Astrocyte (in vitro differentiated cells and primary cell): Measurements from ENCODE around the gene PODXL.

Experiments
- EZH2 ChIP-seq: IDR thresholded peaks from 2 replicates; pipeline ENCODE4 v1.6.1; 2012; ENCODE audit warnings: mild to moderate bottlenecking, low read length, inconsistent platforms; ENCODE audit not compliant: insufficient read depth
- TF ChIP-seq, protein P1 (sequence below): IDR thresholded peaks from 2 replicates; pipeline ENCODE4 v1.5.1; 2011; ENCODE audit warnings: low read depth, mild to moderate bottlenecking, inconsistent platforms, low read length, moderate library complexity; ENCODE audit not compliant: insufficient read depth

DNA sequence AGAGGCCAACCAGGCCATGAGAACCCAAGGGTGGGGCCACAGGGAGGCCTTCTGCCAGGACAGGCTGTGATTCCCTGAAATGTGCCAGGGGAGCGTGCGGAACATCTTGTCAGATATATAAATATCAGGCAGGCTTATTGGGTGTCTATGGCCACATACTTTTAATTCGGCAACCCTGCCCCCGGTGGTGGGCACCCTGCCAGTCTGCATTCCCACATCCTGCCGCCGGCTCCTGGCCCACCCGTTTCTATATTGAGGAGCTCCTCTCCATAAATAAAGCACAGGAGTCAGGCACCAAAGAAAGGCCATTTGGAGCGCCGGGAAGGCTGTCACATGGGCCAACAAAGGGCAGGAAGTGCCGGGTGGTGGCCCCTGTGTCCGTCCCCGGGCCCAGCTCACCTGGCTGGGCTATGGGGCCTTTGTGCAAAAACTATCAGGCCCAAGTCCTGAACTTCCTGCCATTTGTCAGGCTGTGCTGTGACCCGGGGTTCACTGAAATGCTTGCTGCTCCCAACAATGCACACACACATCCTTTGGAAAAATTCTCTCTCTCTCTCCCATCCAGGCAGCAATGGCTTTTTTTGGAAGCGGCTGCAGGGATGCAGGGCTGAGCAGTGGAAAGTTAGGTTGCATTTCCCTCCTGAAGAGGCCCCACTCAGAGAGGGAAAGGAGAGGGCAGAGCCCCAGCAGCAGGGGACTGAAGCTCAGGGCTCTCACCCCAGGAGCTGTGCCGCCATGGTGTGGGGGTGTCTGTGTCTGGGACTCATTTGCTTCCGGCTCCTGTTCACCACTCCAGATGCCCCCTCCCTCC lies 25.0 kb upstream of the PODXL start:
- TF ChIP-seq, protein P1, sequence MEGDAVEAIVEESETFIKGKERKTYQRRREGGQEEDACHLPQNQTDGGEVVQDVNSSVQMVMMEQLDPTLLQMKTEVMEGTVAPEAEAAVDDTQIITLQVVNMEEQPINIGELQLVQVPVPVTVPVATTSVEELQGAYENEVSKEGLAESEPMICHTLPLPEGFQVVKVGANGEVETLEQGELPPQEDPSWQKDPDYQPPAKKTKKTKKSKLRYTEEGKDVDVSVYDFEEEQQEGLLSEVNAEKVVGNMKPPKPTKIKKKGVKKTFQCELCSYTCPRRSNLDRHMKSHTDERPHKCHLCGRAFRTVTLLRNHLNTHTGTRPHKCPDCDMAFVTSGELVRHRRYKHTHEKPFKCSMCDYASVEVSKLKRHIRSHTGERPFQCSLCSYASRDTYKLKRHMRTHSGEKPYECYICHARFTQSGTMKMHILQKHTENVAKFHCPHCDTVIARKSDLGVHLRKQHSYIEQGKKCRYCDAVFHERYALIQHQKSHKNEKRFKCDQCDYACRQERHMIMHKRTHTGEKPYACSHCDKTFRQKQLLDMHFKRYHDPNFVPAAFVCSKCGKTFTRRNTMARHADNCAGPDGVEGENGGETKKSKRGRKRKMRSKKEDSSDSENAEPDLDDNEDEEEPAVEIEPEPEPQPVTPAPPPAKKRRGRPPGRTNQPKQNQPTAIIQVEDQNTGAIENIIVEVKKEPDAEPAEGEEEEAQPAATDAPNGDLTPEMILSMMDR: no peak
- no peak for TF ChIP-seq EZH2
